GM12878 (cell line): ENCODE results near the gene SLC23A1.

Experiments
- CHD2 ChIP-seq: IDR thresholded peaks from 2 replicates; pipeline ENCODE4 v1.6.1; 2011; ENCODE audit warnings: low read depth, low read length, improper control_type of control experiment, borderline replicate concordance
- CREB1 ChIP-seq: IDR thresholded peaks from 2 replicates; pipeline ENCODE4 v1.6.1; 2012; ENCODE audit warnings: low read depth, mild to moderate bottlenecking, inconsistent platforms
- EGR1 ChIP-seq, 2 experiments: IDR thresholded peaks; 1 replicate in 1 of 2; 2 replicates in 1 of 2; pipeline ENCODE4 v1.6.1; 2011 to 2012; ENCODE audit warnings: low read depth in 2 of 2, low read length in 2 of 2, borderline replicate concordance in 1 of 2, mild to moderate bottlenecking in 1 of 2, moderate library complexity in 1 of 2
- NBN ChIP-seq: fragments of 450-650 bp; IDR thresholded peaks from 2 replicates; pipeline ENCODE4 v1.6.1; 2016
- POLR2A ChIP-seq: IDR thresholded peaks from 2 replicates; pipeline ENCODE4 v1.6.1; 2011; ENCODE audit warnings: low read depth, mild to moderate bottlenecking, low read length
- SMC3 ChIP-seq: IDR thresholded peaks from 2 replicates; pipeline ENCODE4 v1.6.1; 2011; ENCODE audit warnings: low read length, improper control_type of control experiment, borderline replicate concordance
- STAT1 ChIP-seq: fragments of 450-650 bp; conservative IDR thresholded peaks from 2 replicates; pipeline ENCODE4 v1.6.1; 2014; ENCODE audit warnings: antibody characterized with exemption, mild to moderate bottlenecking
- TAF1 ChIP-seq: IDR thresholded peaks from 2 replicates; pipeline ENCODE4 v1.6.1; 2011; ENCODE audit warnings: mild to moderate bottlenecking, low read depth, low read length, borderline replicate concordance
- USF1 ChIP-seq: IDR thresholded peaks from 2 replicates; pipeline ENCODE4 v1.6.1; 2011; ENCODE audit warnings: borderline replicate concordance, low read depth, mild to moderate bottlenecking, moderate library complexity, mixed read lengths, low read length; ENCODE audit not compliant: insufficient read depth; ENCODE audit errors: extremely low read length
- TF ChIP-seq, protein P1 (sequence below), 3 experiments: IDR thresholded peaks in 2 of 3; conservative IDR thresholded peaks in 1 of 3; 2 replicates each; pipeline ENCODE4 v1.5.1; 2011; ENCODE audit warnings: low read depth in 3 of 3, low read length in 3 of 3, mild to moderate bottlenecking in 3 of 3, control low read depth in 2 of 3, moderate library complexity in 2 of 3, inconsistent platforms in 1 of 3, mixed read lengths in 1 of 3; ENCODE audit not compliant: control insufficient read depth in 2 of 3, insufficient read depth in 1 of 3; ENCODE audit errors: extremely low read depth in 1 of 3

DNA sequence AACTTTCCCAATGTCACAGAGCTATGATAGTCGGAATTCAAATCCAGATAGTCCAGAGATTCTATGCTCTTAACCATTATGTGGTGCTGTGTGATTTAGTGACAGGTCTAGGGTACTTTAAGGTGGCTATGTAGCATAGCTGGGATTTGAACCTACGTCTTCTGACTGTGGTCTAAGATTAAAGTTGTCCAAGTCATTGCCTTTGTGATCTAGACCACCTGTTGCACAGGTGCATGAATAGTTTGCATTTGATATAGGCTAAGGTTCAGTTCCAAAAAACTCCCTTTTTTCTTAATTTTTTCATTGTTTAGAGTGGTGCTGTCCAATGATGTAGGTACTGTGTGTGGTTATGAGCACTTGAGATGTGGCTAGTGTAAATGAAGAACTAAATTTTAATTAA, 38.9 kb downstream of the SLC23A1 start:
- TF ChIP-seq, protein P1, sequence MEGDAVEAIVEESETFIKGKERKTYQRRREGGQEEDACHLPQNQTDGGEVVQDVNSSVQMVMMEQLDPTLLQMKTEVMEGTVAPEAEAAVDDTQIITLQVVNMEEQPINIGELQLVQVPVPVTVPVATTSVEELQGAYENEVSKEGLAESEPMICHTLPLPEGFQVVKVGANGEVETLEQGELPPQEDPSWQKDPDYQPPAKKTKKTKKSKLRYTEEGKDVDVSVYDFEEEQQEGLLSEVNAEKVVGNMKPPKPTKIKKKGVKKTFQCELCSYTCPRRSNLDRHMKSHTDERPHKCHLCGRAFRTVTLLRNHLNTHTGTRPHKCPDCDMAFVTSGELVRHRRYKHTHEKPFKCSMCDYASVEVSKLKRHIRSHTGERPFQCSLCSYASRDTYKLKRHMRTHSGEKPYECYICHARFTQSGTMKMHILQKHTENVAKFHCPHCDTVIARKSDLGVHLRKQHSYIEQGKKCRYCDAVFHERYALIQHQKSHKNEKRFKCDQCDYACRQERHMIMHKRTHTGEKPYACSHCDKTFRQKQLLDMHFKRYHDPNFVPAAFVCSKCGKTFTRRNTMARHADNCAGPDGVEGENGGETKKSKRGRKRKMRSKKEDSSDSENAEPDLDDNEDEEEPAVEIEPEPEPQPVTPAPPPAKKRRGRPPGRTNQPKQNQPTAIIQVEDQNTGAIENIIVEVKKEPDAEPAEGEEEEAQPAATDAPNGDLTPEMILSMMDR (IDR thresholded peaks at IDR 0.05 in 2 of 3, conservative IDR thresholded peaks at IDR 0.05 in 1 of 3; ENCODE audit: control insufficient read depth in 2 of 3, extremely low read depth in 1 of 3, insufficient read depth in 1 of 3, low read depth in 3 of 3, low read length in 3 of 3): no peak
- TF ChIP-seq TAF1 (no peak), POLR2A (no peak), EGR1 (IDR thresholded peaks at IDR 0.05; ENCODE audit: borderline replicate concordance in 1 of 2, low read depth in 2 of 2, low read length in 2 of 2) (no peak), SMC3 (no peak), NBN (no peak), CHD2 (no peak), USF1 (no peak), STAT1 (no peak), CREB1 (no peak)
